Stimulated activated CD8-positive, alpha-beta memory T cell treated with anti-CD3 and anti-CD28 coated beads, Interleukin-2, amount 100 ng/mL, for 48 hours (primary cell): Measurements from ENCODE around the gene SEC63.
A peak's percentile ranks its signal among the peaks of the same experiment; 100 is the strongest.
"Not testable (repeated sequence)": the region's sequence is repeated elsewhere in the genome, so short reads cannot be mapped to it uniquely, and the experiment has no call there.

ENCODE experiments used
- DNase-seq, 2 donors: peaks; one replicate each; pipeline ENCODE4 v3.0.0-alpha.2; 2020; ENCODE audit warnings: low read depth in 2 of 2

Gene SEC63

DNA sequence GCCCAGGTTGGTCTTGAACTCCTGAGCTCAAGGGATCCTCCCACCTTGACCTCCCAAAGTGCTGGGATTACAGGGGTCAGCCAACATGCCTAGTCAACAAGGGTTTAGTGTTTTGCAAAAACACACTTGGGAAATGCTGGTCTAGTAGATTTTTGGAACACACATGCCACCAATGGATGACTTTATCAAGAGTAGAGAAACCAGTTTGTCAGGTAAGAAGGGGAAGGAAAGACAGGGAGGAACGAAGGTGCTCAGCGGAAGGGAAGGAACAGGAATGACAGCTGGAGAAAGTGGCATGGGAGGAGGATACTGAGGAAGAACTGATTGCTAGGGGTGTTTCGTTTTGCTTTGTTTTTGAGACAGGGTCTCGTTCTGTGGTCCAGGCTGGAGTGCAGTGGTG lies 15.6 kb upstream of the SEC63 start:
- DNase-seq: no peak

DNA sequence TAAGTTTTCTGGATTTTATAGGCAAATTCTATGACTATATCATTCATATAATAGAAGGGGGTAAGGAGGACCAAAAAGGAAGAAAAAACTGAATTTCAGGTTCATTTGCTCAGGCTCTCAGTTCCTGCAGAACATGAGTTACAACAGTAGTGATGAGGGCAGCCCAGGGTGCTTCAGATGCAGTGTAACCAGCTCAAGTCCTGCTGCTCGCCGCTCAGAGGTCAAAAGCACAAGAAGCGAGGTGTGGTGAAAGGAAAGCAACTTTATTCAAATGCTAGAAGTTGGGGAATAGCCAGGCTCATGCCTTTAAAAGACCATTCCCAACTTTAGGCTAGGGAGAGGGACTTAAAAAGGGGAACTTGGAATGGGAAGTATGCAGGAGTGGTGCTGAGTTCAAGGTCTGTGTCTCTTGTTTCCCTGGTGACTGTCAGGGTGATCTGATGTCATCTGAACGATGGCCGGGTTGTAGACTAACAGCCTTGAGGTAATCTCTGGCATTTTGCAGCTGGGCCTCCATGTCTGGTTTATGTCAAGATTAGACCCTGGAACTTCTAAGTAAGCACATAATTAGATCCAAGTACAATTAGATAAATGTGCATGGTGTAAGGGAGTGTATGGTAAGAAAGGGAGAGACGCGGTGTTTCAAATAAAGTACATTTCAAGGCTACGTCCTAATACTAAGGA lies 14.5 kb upstream of the SEC63 start:
- no peak for DNase-seq

- no peak for DNase-seq
Measured at GRCh38 chr6:107971181-107971580, 13.2 kb upstream of the SEC63 start.

- no peak for DNase-seq
Measured at GRCh38 chr6:107970255-107970654, 12.2 kb upstream of the SEC63 start.

GRCh38 chr6:107968081-107968480 lies 10.1 kb upstream of the SEC63 start:
- DNase-seq: no peak

DNA sequence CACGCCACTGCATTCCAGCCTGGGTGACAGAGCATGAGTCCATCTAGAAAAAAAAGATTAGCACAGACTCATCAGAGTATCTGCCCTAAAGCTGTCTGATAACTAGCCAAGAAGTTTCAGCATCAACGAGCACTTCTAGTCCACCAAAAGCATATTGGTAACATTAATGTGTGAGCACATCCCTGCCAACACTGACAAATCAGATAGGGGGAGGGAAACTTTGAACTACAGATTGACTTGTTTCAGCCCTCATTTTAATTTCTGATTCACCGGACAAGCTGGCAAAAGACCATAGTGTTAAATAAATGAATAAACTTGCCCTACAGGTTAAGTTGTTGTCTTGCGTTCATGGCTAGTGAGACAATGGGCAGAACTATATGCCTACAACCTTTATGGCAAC lies 7.7 kb upstream of the SEC63 start:
- no peak for DNase-seq

- no peak for DNase-seq
Measured at GRCh38 chr6:107962723-107963122, 4.7 kb upstream of the SEC63 start.

DNA sequence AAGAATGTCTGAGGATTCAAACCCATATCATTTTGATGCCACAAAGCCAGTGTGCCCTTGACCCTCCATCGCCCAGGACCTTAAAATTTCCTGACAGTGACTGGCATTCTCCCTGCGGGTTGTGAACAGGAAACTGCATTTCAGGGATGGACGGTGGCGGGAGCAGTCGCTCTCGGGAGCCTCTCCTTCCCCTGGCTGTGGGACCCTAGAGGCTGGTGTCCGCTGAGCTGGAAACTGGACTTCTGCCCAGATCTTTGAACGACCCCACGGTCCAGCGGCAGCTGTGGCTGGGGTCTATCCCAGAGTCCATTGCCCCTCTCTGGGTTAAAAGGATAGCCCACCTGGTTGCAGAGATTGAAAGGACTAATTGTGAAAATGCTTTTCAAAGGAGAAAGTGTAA lies 1.4 kb upstream of the SEC63 start:
- no peak for DNase-seq

DNA sequence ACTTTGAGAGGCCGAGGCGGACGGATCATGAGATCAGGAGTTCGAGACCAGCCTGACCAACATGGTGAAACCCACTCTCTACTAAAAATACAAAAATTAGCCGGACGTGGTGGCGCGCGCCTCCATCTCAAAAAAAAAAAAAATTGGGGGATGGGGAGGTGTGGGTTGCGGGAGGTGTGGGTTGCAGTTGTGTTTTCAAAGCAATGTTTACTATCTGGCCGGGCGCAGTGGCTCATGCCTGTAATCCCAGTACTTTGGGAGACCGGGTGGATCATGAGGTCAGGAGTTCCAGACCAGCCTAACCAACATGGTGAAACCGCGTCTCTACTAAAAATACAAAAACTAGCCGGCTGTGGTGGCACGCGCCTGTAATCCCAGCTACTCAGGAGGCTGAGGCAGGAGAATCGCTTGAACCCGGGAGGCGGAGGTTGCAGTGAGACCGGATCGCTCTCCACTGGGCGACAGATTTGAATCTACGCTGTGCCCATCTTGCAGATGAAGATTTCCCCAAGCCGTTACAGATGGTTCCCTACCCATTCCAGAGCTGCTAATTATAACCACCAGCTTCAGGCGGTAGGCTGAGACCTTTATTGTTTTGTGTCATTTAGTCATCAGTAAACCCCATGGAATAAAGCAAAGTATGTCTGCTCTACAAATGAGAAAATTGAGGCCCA lies 818 bp upstream of the SEC63 start:
- DNase-seq: not testable (repeated sequence)

GRCh38 chr6:107957308-107957908 lies 600 bp downstream of the SEC63 start:
- peak; percentile 23 to 39 for DNase-seq

DNA sequence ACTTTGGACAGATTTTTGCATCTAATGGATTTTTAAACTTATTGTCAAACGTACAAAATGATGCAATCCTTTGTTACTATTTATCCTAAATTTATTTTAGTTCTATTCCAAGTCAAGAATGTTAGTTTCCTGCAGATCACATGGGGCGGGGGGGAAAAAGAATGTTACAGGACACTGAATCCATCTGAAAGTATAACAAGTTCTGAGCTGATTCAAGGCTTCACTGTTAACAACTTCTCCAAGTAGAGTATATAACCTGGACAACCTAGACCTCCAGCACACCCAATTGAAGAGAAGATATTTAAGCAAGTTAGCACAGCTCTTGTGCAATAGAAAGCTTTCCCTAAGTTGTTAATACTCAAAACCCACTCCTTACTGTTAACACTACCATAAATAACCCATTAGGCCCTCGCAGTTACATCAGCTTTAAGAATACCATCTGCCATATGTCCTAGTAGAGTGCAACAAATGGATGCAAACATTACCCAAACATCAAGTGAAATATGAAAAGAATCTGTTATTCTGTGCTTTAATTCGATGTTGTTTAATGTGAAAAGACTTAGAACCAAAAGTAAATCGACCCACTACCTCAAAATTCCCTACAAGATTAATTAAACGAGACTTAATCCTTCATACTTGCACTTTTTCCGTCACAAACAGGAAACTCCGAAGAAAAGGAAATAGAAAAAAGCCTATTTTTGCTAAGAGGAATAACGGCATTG lies 1.3 kb downstream of the SEC63 start:
- DNase-seq: no peak

- no peak for DNase-seq
Measured at GRCh38 chr6:107956181-107956580, 1.8 kb downstream of the SEC63 start.

GRCh38 chr6:107953858-107954414 lies 4.1 kb downstream of the SEC63 start:
- DNase-seq: not testable (repeated sequence)

- DNase-seq: no peak
Measured at GRCh38 chr6:107943626-107944439, 14.2 kb downstream of the SEC63 start.

GRCh38 chr6:107942142-107942541 lies 15.9 kb downstream of the SEC63 start:
- DNase-seq: no peak

GRCh38 chr6:107941627-107942026 lies 16.4 kb downstream of the SEC63 start:
- DNase-seq: no peak

- DNase-seq: no peak
Measured at GRCh38 chr6:107941199-107941598, 16.8 kb downstream of the SEC63 start.

GRCh38 chr6:107936910-107937292 lies 21.1 kb downstream of the SEC63 start:
- DNase-seq: not testable (repeated sequence)

DNA sequence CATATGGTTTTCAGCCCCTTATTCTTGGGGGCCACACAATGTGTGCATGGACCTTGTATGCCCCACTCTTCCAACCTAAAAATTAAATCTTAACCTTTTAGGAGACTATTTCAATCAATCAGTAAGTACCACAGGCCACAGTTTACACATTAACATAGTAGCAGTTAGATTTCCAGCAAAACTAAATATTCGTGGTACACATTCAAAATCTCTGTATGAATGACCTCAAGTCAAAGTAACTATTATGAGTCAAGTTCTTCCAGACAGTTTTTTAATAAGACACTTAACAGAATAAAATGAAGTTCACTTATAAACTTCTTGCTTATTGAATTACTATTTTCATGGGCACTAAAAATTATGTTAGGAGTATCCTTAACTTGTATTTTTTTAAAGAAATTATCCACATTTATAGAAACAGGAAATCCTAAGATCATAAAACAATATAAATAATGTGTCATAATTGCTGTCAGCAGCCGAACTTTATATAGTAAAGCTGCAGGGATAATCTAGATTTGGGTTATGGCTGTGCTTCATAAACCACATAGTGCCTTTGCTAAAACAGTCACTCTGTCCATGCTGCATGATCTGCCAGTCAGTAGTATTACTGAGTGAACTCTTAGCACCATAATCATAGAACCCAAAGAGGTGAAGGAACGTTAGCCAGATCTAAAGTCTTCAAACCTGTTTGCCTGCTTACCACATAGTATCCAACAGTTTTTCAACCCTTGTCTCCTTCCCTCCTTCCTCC lies 21.7 kb downstream of the SEC63 start:
- no peak for DNase-seq

- not testable (repeated sequence) for DNase-seq
Measured at GRCh38 chr6:107934229-107934628, 23.8 kb downstream of the SEC63 start.

GRCh38 chr6:107932580-107932979 lies 25.4 kb downstream of the SEC63 start:
- no peak for DNase-seq
